Measurements from ENCODE around the gene SLC16A4.

GRCh38 chr1:110345480-110345879, 45.3 kb downstream of the SLC16A4 start:
- no peak for TF ChIP-seq GATA2 (IDR thresholded peaks at IDR 0.05; ENCODE audit: low read depth, low read length)
- TF ChIP-seq GATA3 (IDR thresholded peaks at IDR 0.05; ENCODE audit: low read depth, low read length), result no peak

Measured in SH-SY5Y (cell line).